Keratinocyte (primary cell): ENCODE data around the gene CTXND1. TPM values are rescaled to one million over a fixed set of nuclear protein-coding genes. Genes with fewer than 3 reads are reported as not detected.

Source experiments
- DNase-seq: peaks from one replicate; pipeline ENCODE4 v3.0.0-alpha.2; 2011; ENCODE audit warnings: low read depth, missing footprints, low spot score
- FAIRE-seq: peaks from 2 replicates; lab custom pipeline; 2011; peaks lifted over from hg19 to GRCh38; lab: Jason Lieb, UNC
- H2AFZ ChIP-seq: 2 replicates; pipeline ENCODE4 v1.6.0; 2012; ENCODE audit warnings: low read length, control low read depth, inconsistent platforms; ENCODE audit not compliant: control insufficient read depth
- H3K27ac ChIP-seq: 2 replicates; pipeline ENCODE4 v1.5.1; 2011; ENCODE audit warnings: low read length; ENCODE audit not compliant: control insufficient read depth, insufficient read depth
- H3K27me3 ChIP-seq: 3 replicates; pipeline ENCODE4 v1.6.0; 2011; ENCODE audit warnings: low read length; ENCODE audit not compliant: control insufficient read depth, insufficient read depth; ENCODE audit errors: extremely low read depth
- H3K36me3 ChIP-seq, 2 experiments: 2 replicates in 1 of 2; 3 replicates in 1 of 2; pipeline ENCODE4 v1.5.1; 2011; ENCODE audit warnings: low read length in 2 of 2, mild to moderate bottlenecking in 1 of 2; ENCODE audit not compliant: control insufficient read depth in 2 of 2, insufficient read depth in 2 of 2; ENCODE audit errors: extremely low read depth in 1 of 2
- H3K4me1 ChIP-seq: 3 replicates; pipeline ENCODE4 v1.5.1; 2011; ENCODE audit warnings: low read length; ENCODE audit not compliant: control insufficient read depth, insufficient read depth; ENCODE audit errors: extremely low read depth
- H3K4me2 ChIP-seq: 3 replicates; pipeline ENCODE4 v1.6.0; 2011; ENCODE audit warnings: low read depth, low read length; ENCODE audit not compliant: control insufficient read depth, insufficient read depth; ENCODE audit errors: extremely low read depth
- H3K4me3 ChIP-seq, 3 experiments: fragments of 200-600 bp in 1 of 3; sonication (generic) in 1 of 3; 2 replicates in 2 of 3; 3 replicates in 1 of 3; pipeline ENCODE4 v1.5.1; 2011 to 2016; ENCODE audit warnings: low read length in 3 of 3, mild to moderate bottlenecking in 3 of 3, control low read depth in 2 of 3, inconsistent platforms in 1 of 3, low read depth in 1 of 3, mixed read lengths in 1 of 3, mixed run types in 1 of 3, moderate library complexity in 1 of 3; ENCODE audit not compliant: control insufficient read depth in 2 of 3, insufficient read depth in 2 of 3; ENCODE audit errors: extremely low read depth in 1 of 3
- H3K79me2 ChIP-seq: 2 replicates; pipeline ENCODE4 v1.6.0; 2012; ENCODE audit warnings: low read length; ENCODE audit not compliant: control insufficient read depth, insufficient read depth
- H3K9ac ChIP-seq: 3 replicates; pipeline ENCODE4 v1.6.0; 2011; ENCODE audit warnings: low read length; ENCODE audit not compliant: control insufficient read depth, insufficient read depth; ENCODE audit errors: extremely low read depth
- H3K9me1 ChIP-seq: 3 replicates; pipeline ENCODE4 v1.6.0; 2011; ENCODE audit warnings: low read length; ENCODE audit not compliant: control insufficient read depth, insufficient read depth; ENCODE audit errors: extremely low read depth
- H3K9me3 ChIP-seq: 2 replicates; pipeline ENCODE4 v1.5.1; 2012; ENCODE audit warnings: low read depth, low read length; ENCODE audit not compliant: control insufficient read depth
- H4K20me1 ChIP-seq: 3 replicates; pipeline ENCODE4 v1.6.0; 2011; ENCODE audit warnings: low read length; ENCODE audit not compliant: control insufficient read depth, insufficient read depth; ENCODE audit errors: extremely low read depth
- CTCF ChIP-seq, 3 experiments: IDR thresholded peaks in 1 of 3; conservative IDR thresholded peaks in 1 of 3; optimal IDR thresholded peaks in 1 of 3; 2 replicates in 2 of 3; 3 replicates in 1 of 3; pipeline versions ENCODE3 to v1.5.1; 2011; ENCODE audit warnings: low read length in 3 of 3, mild to moderate bottlenecking in 3 of 3, moderate library complexity in 2 of 3, control low read depth in 1 of 3, inconsistent platforms in 1 of 3; ENCODE audit not compliant: insufficient read depth in 2 of 3; ENCODE audit errors: extremely low read depth in 1 of 3
- EZH2 ChIP-seq: IDR thresholded peaks from one replicate; pipeline ENCODE4 v1.6.1; 2012; ENCODE audit warnings: inconsistent platforms, mild to moderate bottlenecking, low read length, moderate library complexity
- dilution Hi-C: fragments of 300-500 bp; cut with MboI; formaldehyde crosslinking; loops from one replicate; pipeline ENCODE4 v1.7.0; 2020; ENCODE audit warnings: low sequenced_read_pairs; ENCODE audit not compliant: extremely low pct_ligation_motif_present
- polyA plus RNA-seq, 5 experiments: library from polyadenylated mRNA; depleted of rRNA in 3 of 5; stranded (reverse) in 3 of 5; stranded (forward) in 1 of 5; unstranded in 1 of 5; fragments of >200 nt; gene quantifications; 1 replicate in 1 of 5; 2 replicates in 3 of 5; 3 replicates in 1 of 5; pipeline versions ENCODE4 v1.2.1 to v1.2.3, GENCODE V29; 2011 to 2012; ENCODE audit warnings: missing spikeins in 2 of 5, low read depth in 1 of 5, low replicate concordance in 1 of 5

Gene CTXND1
- polyA plus RNA-seq, 1 donor (not counting 4 experiments of a cell fraction or from before 2014, with no cell fraction given) = not detected

GRCh38 chr15:80217327-80217900 is 34.6 kb downstream of the CTXND1 start:
- no peak for FAIRE-seq
- Histone ChIP-seq H3K4me3 (no peak overlapping the region), H3K9me1 (no peaks in the 10 kb centered on the region), H3K79me2 (no peaks in the 10 kb centered on the region), H3K4me1 (peaks cover under 1% of the 10 kb centered on the region), H3K4me2 (no peak overlapping the region), H4K20me1 (no peaks in the 10 kb centered on the region), H2AFZ (no peak overlapping the region), H3K27ac (no peak overlapping the region), H3K9ac (no peak overlapping the region), H3K27me3 (no peaks in the 10 kb centered on the region), H3K9me3 (no peaks in the 10 kb centered on the region), H3K36me3 (no peaks in the 10 kb centered on the region)
- no peak for TF ChIP-seq EZH2
- no peak for TF ChIP-seq CTCF (optimal IDR thresholded peaks at IDR 0.05 in 1 of 3, IDR thresholded peaks at IDR 0.05 in 1 of 3, conservative IDR thresholded peaks at IDR 0.05 in 1 of 3; ENCODE audit: extremely low read depth in 1 of 3, insufficient read depth in 2 of 3, low read length in 3 of 3)
- no peak for DNase-seq
- dilution Hi-C loops = no loop called here

- DNase-seq (no peak), FAIRE-seq (no peak)
- peaks cover 6% of the 10 kb centered on the region for H3K4me1 ChIP-seq
- dilution Hi-C loops = no loop called here
- H3K9ac ChIP-seq = no peak overlapping the region
- H3K36me3 ChIP-seq = no peaks in the 10 kb centered on the region
- TF ChIP-seq CTCF (optimal IDR thresholded peaks at IDR 0.05 in 1 of 3, IDR thresholded peaks at IDR 0.05 in 1 of 3, conservative IDR thresholded peaks at IDR 0.05 in 1 of 3; ENCODE audit: extremely low read depth in 1 of 3, insufficient read depth in 2 of 3, low read length in 3 of 3) = no peak
- TF ChIP-seq EZH2 = no peak
- H2AFZ ChIP-seq = no peak overlapping the region
- no peaks in the 10 kb centered on the region for H3K79me2 ChIP-seq
- no peaks in the 10 kb centered on the region for H3K27me3 ChIP-seq
- H3K9me1 ChIP-seq = no peaks in the 10 kb centered on the region
- H3K4me3 ChIP-seq = no peak overlapping the region
- no peak overlapping the region for H3K4me2 ChIP-seq
- no peaks in the 10 kb centered on the region for H4K20me1 ChIP-seq
- H3K27ac ChIP-seq = no peak overlapping the region
- H3K9me3 ChIP-seq = no peaks in the 10 kb centered on the region
Measured at GRCh38 chr15:80216911-80217310, 35.1 kb downstream of the CTXND1 start.
